Measurements from ENCODE around the gene HMCN2.

- no peak for TF ChIP-seq CTCF (IDR thresholded peaks at IDR 0.05)
- no peak for TF ChIP-seq USF2 (IDR thresholded peaks at IDR 0.05; ENCODE audit: borderline replicate concordance, low read depth, low read length)
- TF ChIP-seq EZH2phosphoT487 (IDR thresholded peaks at IDR 0.05; ENCODE audit: borderline replicate concordance, low read depth): no peak
- TF ChIP-seq POLR2AphosphoS5 (IDR thresholded peaks at IDR 0.05; ENCODE audit: low read depth, low read length): no peak
- no peak for TF ChIP-seq RAD21 (IDR thresholded peaks at IDR 0.05; ENCODE audit: low read length)
- TF ChIP-seq ELF1 (IDR thresholded peaks at IDR 0.05): no peak
- TF ChIP-seq USF1 (IDR thresholded peaks at IDR 0.05; ENCODE audit: borderline replicate concordance, low read depth): no peak
Measured at GRCh38 chr9:130471411-130472183, 206.0 kb downstream of the HMCN2 start.
